Rectal smooth muscle tissue (tissue), 1 donor: ENCODE measurements around the gene RASSF6.

ENCODE experiments used
- H3K27ac ChIP-seq: one replicate; pipeline ENCODE4 v1.7.0; 2013; ENCODE audit warnings: low read depth, low read length, inconsistent platforms
- H3K27me3 ChIP-seq: one replicate; pipeline ENCODE4 v1.7.0; 2013; ENCODE audit warnings: low read length; ENCODE audit not compliant: control insufficient read depth, insufficient read depth
- H3K36me3 ChIP-seq: one replicate; pipeline ENCODE4 v1.7.0; 2013; ENCODE audit warnings: low read length; ENCODE audit not compliant: control insufficient read depth, insufficient read depth
- H3K4me1 ChIP-seq: one replicate; pipeline ENCODE4 v1.7.0; 2013; ENCODE audit warnings: low read length; ENCODE audit not compliant: control insufficient read depth, insufficient read depth
- H3K4me3 ChIP-seq: one replicate; pipeline ENCODE4 v1.7.0; 2013; ENCODE audit warnings: low read length
- H3K9ac ChIP-seq: one replicate; pipeline ENCODE4 v1.7.0; 2013; ENCODE audit warnings: low read length

RASSF6 gene

DNA sequence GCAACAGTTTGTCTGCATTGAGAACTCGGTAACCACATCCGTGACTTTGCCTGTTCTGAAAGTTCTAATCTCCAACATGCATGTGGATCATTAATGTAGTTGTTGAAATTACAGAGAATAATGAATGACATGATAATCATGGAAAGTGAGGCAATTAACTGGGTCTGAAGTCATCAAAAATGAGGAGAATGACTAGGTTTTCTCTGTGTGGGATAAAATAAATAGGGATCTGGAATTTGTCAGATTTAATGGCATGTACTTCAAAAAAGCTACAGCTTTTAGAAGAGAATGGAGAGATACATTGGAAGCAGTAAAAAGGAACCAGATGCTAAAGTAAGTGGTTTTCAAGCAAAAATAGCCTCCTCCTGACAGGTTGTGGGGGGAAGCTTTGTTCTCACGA, 79.4 kb downstream of the RASSF6 start:
- H3K4me3 ChIP-seq = no peak overlapping the region
- H3K27ac ChIP-seq = no peak overlapping the region
- H3K9ac ChIP-seq = no peak overlapping the region
- H3K4me1 ChIP-seq = no peaks in the 10 kb centered on the region
- H3K36me3 ChIP-seq = no peaks in the 10 kb centered on the region
- H3K27me3 ChIP-seq = no peaks in the 10 kb centered on the region

DNA sequence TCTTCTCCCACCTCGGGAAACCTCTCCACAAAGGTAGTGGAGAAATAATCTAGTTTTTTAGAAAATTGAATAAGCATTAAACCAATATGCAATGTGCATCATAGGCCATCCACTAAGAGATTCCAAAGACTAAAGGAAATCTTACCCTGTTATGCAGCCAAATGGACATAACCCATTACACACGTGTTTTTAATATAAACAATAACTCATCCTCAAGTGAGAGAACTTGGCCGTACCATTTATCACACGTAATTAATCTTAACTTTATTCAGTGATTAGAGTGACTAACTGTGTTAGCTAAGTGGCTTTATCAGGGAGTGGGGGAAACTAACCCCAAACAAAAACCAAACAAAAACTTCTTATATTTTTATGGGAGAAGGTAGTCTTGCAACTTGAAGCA, 80.8 kb downstream of the RASSF6 start:
- H3K4me3 ChIP-seq = no peak overlapping the region
- H3K4me1 ChIP-seq = no peaks in the 10 kb centered on the region
- no peaks in the 10 kb centered on the region for H3K27me3 ChIP-seq
- no peaks in the 10 kb centered on the region for H3K36me3 ChIP-seq
- no peak overlapping the region for H3K9ac ChIP-seq
- H3K27ac ChIP-seq = no peak overlapping the region

DNA sequence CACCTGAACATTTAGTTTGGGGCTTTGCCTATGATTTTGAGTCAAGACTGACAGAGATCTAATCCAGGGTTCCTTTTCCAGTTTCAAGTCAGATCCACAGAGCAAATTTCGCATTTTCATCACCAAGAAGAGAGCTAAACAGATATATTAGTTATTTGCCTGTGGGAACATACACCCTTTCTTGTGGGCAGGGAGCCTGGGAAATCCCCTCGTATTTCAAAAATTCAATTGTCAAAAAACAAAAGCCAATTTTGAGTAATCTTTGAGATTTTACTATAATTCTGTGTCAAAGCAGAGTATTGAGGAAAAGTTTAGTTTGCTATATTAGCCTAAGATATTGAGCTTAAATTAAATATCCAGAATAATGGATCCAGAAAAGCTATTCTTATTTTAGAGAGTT, 82.1 kb downstream of the RASSF6 start:
- H3K4me3 ChIP-seq = no peak overlapping the region
- H3K9ac ChIP-seq = no peak overlapping the region
- no peak overlapping the region for H3K27ac ChIP-seq
- H3K4me1 ChIP-seq = no peaks in the 10 kb centered on the region
- H3K36me3 ChIP-seq = no peaks in the 10 kb centered on the region
- no peaks in the 10 kb centered on the region for H3K27me3 ChIP-seq

DNA sequence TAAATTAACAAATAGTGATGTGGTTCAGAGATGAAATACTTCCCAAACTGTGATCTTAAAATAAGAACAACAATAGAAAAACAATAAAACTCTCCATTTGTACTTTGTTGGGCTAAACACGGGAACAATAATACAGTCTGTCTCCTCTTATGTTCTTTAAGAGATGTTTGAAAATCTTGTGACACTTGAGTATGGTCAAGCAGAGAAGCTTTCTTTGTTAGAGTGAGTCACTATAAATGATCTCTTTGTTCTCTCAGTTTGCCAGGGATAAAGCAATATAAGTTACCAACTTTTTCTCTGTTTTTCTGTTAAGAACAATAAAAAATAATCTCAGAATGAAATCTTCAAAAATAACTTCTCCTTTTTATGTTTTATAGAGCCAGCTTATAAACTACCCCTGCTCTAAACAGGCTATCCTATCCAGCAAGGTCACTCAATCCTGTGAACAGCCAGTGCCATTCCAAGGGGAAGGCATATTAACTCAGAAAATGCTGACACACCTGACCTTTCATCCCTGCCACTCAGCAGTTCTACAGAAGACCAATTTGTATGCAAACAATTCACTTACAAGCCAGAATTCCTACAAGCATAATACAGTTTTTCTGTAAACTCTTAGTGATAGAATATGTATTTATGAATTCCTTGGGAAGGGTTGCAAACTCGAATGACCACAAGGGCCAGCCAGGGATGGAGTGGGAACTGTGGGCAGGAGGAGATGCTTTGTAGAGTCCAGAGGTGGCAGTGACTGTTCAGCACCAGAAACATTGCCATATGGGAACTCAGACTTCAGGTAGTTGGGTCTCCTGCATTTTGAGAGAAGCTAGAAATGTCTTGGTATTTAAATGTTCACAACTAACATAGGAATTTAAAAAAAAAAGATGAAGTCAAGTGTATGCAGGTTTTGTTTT, 86.5 kb downstream of the RASSF6 start:
- H3K27me3 ChIP-seq = no peaks in the 10 kb centered on the region
- H3K9ac ChIP-seq = no peak overlapping the region
- no peaks in the 10 kb centered on the region for H3K4me1 ChIP-seq
- H3K36me3 ChIP-seq = no peaks in the 10 kb centered on the region
- H3K27ac ChIP-seq = no peak overlapping the region
- no peak overlapping the region for H3K4me3 ChIP-seq

DNA sequence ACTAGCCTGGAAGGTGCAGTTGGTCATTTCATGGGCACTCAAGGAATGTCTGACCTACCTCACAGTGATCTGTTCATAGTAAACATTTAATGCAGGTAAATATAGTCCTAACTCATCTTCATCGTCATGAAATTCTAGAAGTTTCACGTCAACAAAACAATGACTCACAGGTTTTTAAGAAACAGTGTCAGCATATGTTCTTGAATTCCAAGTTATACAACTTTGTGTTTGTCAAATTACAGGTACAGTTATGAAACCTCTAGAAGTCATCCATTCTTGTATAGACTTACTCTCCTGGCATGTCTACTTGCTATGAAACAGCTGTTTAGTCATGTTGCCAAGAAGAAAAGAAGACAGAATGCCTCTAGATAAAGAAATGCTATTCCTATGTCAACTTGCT, 92.1 kb downstream of the RASSF6 start:
- Histone ChIP-seq H3K27ac (no peak overlapping the region), H3K27me3 (no peaks in the 10 kb centered on the region), H3K4me1 (no peaks in the 10 kb centered on the region), H3K36me3 (no peaks in the 10 kb centered on the region), H3K4me3 (no peak overlapping the region), H3K9ac (no peak overlapping the region)

DNA sequence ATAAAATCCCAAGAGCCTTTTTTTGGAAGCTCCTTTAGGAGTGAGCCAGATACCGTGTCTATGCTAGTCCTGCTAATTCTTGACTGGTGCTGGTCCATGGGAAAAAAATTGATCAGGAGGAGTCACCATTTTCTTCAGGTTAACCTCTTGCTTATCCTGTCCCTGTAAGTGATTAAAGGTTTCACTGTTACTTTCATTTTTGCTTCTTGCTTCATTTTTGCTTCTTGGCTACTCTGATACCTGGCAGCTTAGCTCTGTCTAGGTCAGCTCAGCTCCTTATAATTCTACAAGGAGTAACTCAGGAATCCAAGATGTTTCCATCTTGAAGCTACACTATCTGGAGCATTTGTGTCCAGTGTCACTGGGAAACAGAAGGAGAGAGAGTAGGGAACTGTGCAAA, 93.0 kb downstream of the RASSF6 start:
- Histone ChIP-seq H3K9ac (no peak overlapping the region), H3K4me1 (no peaks in the 10 kb centered on the region), H3K27ac (no peak overlapping the region), H3K27me3 (no peaks in the 10 kb centered on the region), H3K4me3 (no peak overlapping the region), H3K36me3 (no peaks in the 10 kb centered on the region)

DNA sequence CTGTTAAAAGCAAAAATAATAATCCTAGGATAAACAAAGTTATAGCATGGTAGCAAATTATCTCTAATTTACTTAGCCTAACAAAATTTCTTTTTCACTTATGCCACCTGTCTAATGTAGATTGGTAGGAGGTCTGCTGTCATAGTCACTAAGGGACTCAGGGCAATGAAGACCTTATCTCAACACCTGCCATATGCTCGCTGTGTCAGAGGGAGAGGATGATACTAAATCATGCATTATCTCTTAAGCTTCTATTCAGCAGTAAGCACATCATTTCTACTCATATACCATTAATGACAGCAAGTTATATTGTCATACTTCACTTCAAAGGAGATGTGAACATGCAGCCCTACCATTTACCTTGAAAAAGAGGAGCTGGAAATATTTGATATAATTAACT, 94.6 kb downstream of the RASSF6 start:
- Histone ChIP-seq H3K27me3 (no peaks in the 10 kb centered on the region), H3K4me1 (no peaks in the 10 kb centered on the region), H3K9ac (no peak overlapping the region), H3K27ac (no peak overlapping the region), H3K4me3 (no peak overlapping the region), H3K36me3 (no peaks in the 10 kb centered on the region)

DNA sequence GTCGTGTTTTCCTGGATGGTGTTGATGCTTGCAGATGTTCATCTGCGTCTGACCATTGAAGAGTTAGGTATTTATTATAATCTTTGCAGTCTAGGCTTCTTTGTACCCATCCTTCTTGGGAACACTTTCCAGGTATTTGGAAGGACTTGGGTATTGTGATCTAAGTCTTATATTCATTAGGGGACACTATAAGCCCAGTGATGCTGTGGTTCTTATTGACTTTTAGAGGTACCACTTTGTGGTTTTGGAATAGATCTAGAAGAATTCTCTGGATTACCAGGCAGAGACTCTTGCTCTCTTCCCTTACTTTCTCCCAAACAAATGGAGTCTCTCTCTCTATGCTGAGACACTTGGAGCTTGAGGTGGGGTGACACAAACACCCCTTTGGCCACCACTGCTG, 97.1 kb downstream of the RASSF6 start:
- H3K27ac ChIP-seq = no peak overlapping the region
- no peaks in the 10 kb centered on the region for H3K36me3 ChIP-seq
- no peaks in the 10 kb centered on the region for H3K4me1 ChIP-seq
- H3K27me3 ChIP-seq = no peaks in the 10 kb centered on the region
- no peak overlapping the region for H3K9ac ChIP-seq
- H3K4me3 ChIP-seq = no peak overlapping the region
